Amniotic stem cell (primary cell): ENCODE measurements around the gene VIPR1.
"Not testable (repeated sequence)": the region's sequence is repeated elsewhere in the genome, so short reads cannot be mapped to it uniquely, and the experiment has no call there.

Experiments used
- DNase-seq: peaks from one replicate; lab custom pipeline; 2025; lab: John Stamatoyannopoulos, UW

Gene VIPR1

GRCh38 chr3:42578054-42578453 is 75.6 kb downstream of the VIPR1 start:
- DNase-seq, result no peak

GRCh38 chr3:42579346-42579745 is 76.9 kb downstream of the VIPR1 start:
- DNase-seq, result not testable (repeated sequence)

GRCh38 chr3:42581400-42581708 is 78.9 kb downstream of the VIPR1 start:
- no peak for DNase-seq

- DNase-seq, result peak; percentile 79
Observed at GRCh38 chr3:42581709-42582473, 79.4 kb downstream of the VIPR1 start, which contains the start of gene SEC22C. Gene SEC22C, minus strand, starts transcription at chr3:42581967. Its CDS starts 12,921 bp downstream, at chr3:42569046.

GRCh38 chr3:42582474-42583070 is 80.1 kb downstream of the VIPR1 start:
- no peak for DNase-seq
